Kidney (tissue), 14 donors: ENCODE measurements around the gene MMP15. TPM values are rescaled to one million over a fixed set of nuclear protein-coding genes. Genes with fewer than 3 reads are reported as not detected.
"Not testable (repeated sequence)": the region's sequence is repeated elsewhere in the genome, so short reads cannot be mapped to it uniquely, and the experiment has no call there.

ENCODE experiments used
- DNase-seq, 5 donors: peaks; one replicate each; pipeline ENCODE4 v3.0.0-alpha.2; 2013 to 2020
- FAIRE-seq: peaks from 2 replicates; lab custom pipeline; 2012; peaks lifted over from hg19 to GRCh38; lab: Jason Lieb, UNC
- H3K27ac ChIP-seq, 2 donors: one replicate each; pipeline ENCODE4 v1.7.0; 2013; ENCODE audit warnings: low read depth in 2 of 2, low read length in 2 of 2, inconsistent platforms in 1 of 2
- H3K27me3 ChIP-seq: one replicate; pipeline ENCODE4 v1.7.1; 2013; ENCODE audit warnings: low read length, inconsistent platforms; ENCODE audit not compliant: control insufficient read depth, insufficient read depth
- H3K36me3 ChIP-seq, 3 donors: one replicate each; pipeline versions ENCODE4 v1.7.0 to v1.7.1; 2013; ENCODE audit warnings: low read length in 3 of 3, control low read depth in 1 of 3, inconsistent platforms in 1 of 3; ENCODE audit not compliant: insufficient read depth in 3 of 3, control insufficient read depth in 2 of 3
- H3K4me1 ChIP-seq, 3 donors: one replicate each; pipeline versions ENCODE4 v1.7.0 to v1.7.1; 2013; ENCODE audit warnings: low read length in 3 of 3, inconsistent platforms in 1 of 3, low read depth in 1 of 3; ENCODE audit not compliant: control insufficient read depth in 2 of 3, insufficient read depth in 2 of 3
- H3K4me3 ChIP-seq, 3 donors: one replicate each; pipeline versions ENCODE4 v1.7.0 to v1.8.1; 2013; ENCODE audit warnings: low read length in 3 of 3, control low read depth in 1 of 3, inconsistent platforms in 1 of 3
- H3K9ac ChIP-seq, 3 donors: one replicate each; pipeline versions ENCODE4 v1.7.0 to v1.7.1; 2013; ENCODE audit warnings: low read length in 3 of 3, control low read depth in 1 of 3, inconsistent platforms in 1 of 3
- H3K9me3 ChIP-seq, 3 donors: one replicate each; pipeline versions ENCODE4 v1.7.0 to v1.7.1; 2013; ENCODE audit warnings: low read length in 3 of 3, control low read depth in 1 of 3, inconsistent platforms in 1 of 3; ENCODE audit not compliant: control insufficient read depth in 2 of 3, insufficient read depth in 1 of 3
- intact Hi-C: fragments of 100-400 bp; cut with DNase I; formaldehyde crosslinking; loops from one replicate; pipeline ENCODE4 v1.11.1; 2022
- polyA plus RNA-seq: library from polyadenylated mRNA; stranded (reverse); fragments of 350-450 nt; fragmentation: Illumina TruSeq; extraction: RNeasy Lipid Tissue Mini Kit (QIAGEN cat#74804); gene quantifications from one replicate; pipeline ENCODE4 v1.2.3, GENCODE V29; 2014; ENCODE audit warnings: low read depth, low replicate concordance; ENCODE audit not compliant: insufficient read depth
- total RNA-seq: library from RNA; stranded (reverse); fragmentation: NEBNext Ultra II Directional; extraction: Animal tissue kit (Norgen Biotek cat#: 25700); gene quantifications from one replicate; pipeline ENCODE4 v1.2.1, GENCODE V29; 2021
- TF ChIP-seq, protein P1 (sequence below): IDR thresholded peaks from 3 replicates; pipeline ENCODE4 v1.5.1; 2012; ENCODE audit warnings: mild to moderate bottlenecking, moderate library complexity, borderline replicate concordance; ENCODE audit not compliant: insufficient read depth; ENCODE audit errors: extremely low read depth
- donor health status: control.
- donor health status: control.
- donor health status: control.
- donor health status: control.
- donor health status: control.
- donor health status: DM: yes; HTN: yes; CAD: no.
- donor health status: Normal renal cell carcinoma (clear cell type).

MMP15 gene
- total and polyA plus RNA-seq, 2 donors from 2014 or later, result 19.1 to 31.4 TPM

DNA sequence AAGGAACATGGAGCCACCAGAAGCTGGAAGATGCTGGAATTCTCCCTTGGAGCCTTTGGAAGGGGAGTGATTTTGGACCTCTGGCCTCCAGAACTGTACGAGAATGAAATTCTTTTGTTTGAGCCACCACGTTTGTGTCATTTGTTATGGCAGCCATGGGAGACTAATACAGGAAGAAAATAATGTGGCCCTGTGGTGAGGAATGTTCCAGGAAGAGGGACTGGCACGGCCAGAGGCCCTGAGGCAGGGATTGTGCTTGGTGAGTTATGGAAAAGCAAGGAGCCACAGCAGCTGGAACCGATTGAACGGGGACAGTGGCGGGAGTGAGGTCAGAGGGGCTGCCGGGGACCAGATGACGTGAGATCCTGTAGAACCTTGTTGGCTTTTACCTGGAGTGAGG is 52.2 kb downstream of the MMP15 start:
- intact Hi-C loops, result no loop called here

DNA sequence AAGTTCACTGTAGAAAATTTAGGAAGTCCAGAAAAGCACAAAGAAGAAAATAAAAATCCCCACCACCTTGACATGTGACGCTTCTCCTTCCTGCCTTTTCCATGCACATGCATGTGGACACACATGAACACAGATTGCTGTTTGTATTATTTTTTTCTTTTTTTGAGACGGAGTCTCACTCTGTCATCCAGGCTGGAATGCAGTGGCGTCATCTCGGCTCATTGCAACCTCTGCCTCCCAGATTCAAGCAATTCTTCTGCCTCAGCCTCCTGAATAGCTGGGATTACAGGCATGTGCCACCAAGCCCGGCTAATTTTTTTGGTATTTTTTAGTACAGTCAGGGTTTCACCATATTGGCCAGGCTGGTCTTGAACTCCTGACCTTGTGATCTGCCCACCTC is 55.1 kb downstream of the MMP15 start:
- H3K9me3 ChIP-seq, FAIRE-seq, H3K9ac ChIP-seq, H3K4me3 ChIP-seq, H3K27ac ChIP-seq, intact Hi-C loops, H3K36me3 ChIP-seq, H3K27me3 ChIP-seq, H3K4me1 ChIP-seq: not testable (repeated sequence)
- peak in 1 of 5 donors; percentile 24 for DNase-seq

More for the DNA sequence above, 52.2 kb downstream of the MMP15 start:
- FAIRE-seq, result no peak
- Histone ChIP-seq H3K9ac (no peak overlapping the region), H3K27ac (no peak overlapping the region), H3K4me3 (no peak overlapping the region), H3K27me3 (no peaks in the 10 kb centered on the region), H3K9me3 (peaks cover 0 to 5% (median 0%) of the 10 kb centered on the region in 3 donors), H3K4me1 (no peaks in the 10 kb centered on the region), H3K36me3 (no peaks in the 10 kb centered on the region)
- peak in 1 of 5 donors; percentile 41 for DNase-seq
- TF ChIP-seq, protein P1, sequence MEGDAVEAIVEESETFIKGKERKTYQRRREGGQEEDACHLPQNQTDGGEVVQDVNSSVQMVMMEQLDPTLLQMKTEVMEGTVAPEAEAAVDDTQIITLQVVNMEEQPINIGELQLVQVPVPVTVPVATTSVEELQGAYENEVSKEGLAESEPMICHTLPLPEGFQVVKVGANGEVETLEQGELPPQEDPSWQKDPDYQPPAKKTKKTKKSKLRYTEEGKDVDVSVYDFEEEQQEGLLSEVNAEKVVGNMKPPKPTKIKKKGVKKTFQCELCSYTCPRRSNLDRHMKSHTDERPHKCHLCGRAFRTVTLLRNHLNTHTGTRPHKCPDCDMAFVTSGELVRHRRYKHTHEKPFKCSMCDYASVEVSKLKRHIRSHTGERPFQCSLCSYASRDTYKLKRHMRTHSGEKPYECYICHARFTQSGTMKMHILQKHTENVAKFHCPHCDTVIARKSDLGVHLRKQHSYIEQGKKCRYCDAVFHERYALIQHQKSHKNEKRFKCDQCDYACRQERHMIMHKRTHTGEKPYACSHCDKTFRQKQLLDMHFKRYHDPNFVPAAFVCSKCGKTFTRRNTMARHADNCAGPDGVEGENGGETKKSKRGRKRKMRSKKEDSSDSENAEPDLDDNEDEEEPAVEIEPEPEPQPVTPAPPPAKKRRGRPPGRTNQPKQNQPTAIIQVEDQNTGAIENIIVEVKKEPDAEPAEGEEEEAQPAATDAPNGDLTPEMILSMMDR, result no peak

DNA sequence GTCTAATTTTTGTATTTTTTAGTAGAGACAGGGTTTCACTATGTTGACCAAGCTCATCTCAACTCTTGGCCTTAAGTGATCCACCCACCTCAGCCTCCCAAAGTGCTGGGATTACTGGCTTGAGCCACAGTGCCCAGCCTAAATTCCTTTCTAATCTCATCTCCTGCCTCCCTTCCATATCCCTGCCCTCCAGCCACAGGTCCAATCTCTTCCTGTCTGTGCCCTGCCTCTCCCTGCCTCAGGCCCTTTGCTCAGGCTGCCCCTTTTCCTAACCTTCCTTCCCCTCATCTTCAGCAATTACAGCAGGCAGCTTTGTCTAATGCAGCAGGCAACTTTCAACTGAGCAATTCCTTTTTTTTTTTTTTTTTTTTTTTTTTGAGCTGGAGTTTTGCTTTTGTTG is 56.8 kb downstream of the MMP15 start:
- peak in 1 of 5 donors; percentile 1 for DNase-seq
- intact Hi-C loops, result no loop called here
- no peak for FAIRE-seq
- Histone ChIP-seq H3K9ac (no peak overlapping the region), H3K36me3 (no peaks in the 10 kb centered on the region), H3K27ac (no peak overlapping the region), H3K27me3 (no peaks in the 10 kb centered on the region), H3K4me1 (no peaks in the 10 kb centered on the region), H3K4me3 (no peak overlapping the region), H3K9me3 (no peaks in the 10 kb centered on the region)
- TF ChIP-seq, protein P1, result no peak

DNA sequence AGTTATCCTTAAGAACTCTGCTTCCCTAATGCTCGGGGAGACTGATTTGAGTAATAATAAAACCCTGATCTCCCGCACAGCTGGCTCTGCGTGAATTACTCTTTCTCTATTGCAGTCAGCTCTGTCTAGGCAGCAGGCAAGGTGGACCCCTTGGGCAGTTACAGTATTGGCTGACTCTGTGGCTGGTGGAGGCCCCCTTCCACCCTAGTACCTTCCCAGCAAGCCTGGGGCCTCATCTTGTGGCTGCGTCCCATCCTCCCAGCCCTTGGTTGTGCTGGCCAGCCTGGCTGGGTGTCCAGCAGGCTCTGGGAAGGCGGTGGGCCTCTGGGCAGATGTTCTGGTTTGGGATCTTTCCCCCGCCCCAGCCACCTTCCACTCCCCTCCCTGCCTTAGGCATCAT is 59.1 kb downstream of the MMP15 start:
- TF ChIP-seq, protein P1, result no peak
- Histone ChIP-seq H3K4me1 (no peaks in the 10 kb centered on the region), H3K9me3 (no peaks in the 10 kb centered on the region), H3K36me3 (no peaks in the 10 kb centered on the region), H3K27me3 (no peaks in the 10 kb centered on the region), H3K9ac (no peak overlapping the region), H3K27ac (no peak overlapping the region), H3K4me3 (no peak overlapping the region)
- intact Hi-C loops, result no loop called here
- FAIRE-seq (no peak), DNase-seq (no peak)
